Measurements from ENCODE around the gene KLK12. TPM values are rescaled to one million over a fixed set of nuclear protein-coding genes. Genes with fewer than 3 reads are reported as not detected.

Gene KLK12
- total RNA-seq, 2 experiments from 2014 or later, result not detected

DNA sequence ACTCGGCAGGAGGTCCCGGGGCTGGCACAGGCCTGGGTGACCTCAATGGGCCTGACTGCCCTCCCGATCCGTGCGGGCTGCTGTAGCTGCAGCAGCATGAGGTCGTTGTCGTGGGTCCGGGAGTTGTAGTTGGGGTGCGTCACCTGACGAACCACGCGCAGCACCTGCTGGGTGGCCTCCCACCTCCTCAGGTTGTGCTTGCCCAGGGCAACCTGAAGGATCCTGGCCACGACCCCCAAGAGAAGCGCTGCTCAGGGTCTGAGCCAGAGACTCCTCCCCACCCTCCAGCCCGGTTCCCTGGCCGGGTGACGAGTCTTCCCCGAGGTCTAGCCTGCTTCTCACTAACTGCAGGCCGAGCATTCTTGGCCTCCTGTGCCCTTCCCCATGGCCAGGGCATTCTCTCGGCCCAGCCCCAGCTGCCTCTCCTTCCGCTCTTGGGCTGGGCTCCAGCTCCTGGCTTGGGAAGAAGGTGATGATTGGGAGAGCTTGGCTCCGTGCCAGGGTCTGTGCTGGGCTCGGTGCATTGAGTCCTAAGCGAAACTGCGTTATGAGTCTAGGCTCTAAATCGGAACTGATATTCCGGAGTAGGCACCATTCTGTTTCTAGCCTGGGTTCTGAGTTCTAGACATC, 44.8 kb upstream of the KLK12 start:
- Histone ChIP-seq H3K9me3 (ENCODE audit: control insufficient read depth in 1 of 2, insufficient read depth in 1 of 2, low read length in 2 of 2) (peaks cover 0 to 2% of the 10 kb centered on the region in 2 experiments), H3K4me1 (ENCODE audit: insufficient read depth, low read length) (no peaks in the 10 kb centered on the region), H3K4me3 (ENCODE audit: low read length) (no peak overlapping the region), H3K27me3 (ENCODE audit: control insufficient read depth in 1 of 2, insufficient read depth in 2 of 2, low read length in 2 of 2) (no peaks in the 10 kb centered on the region), H3K27ac (ENCODE audit: low read depth in 1 of 2, low read length in 2 of 2) (no peak overlapping the region), H3K36me3 (ENCODE audit: insufficient read depth, low read length) (no peaks in the 10 kb centered on the region)
- no peaks in the 10 kb centered on the region for H3K9me3 Mint-ChIP-seq
- no peak for ATAC-seq (ENCODE audit: poor library complexity)
- no peak overlapping the region for H3K27ac Mint-ChIP-seq
- DNase-seq, result no peak
- H3K4me3 Mint-ChIP-seq, result no peak overlapping the region
- H3K27me3 Mint-ChIP-seq, result peaks cover 6% of the 10 kb centered on the region
- H3K36me3 Mint-ChIP-seq (ENCODE audit: low read depth), result no peaks in the 10 kb centered on the region
- intact Hi-C loops (cut with DNase I, micrococcal nuclease), result no loop called here
- ChIA-PET POLR2A (no interaction called here), CTCF (no interaction called here)
- H3K4me1 Mint-ChIP-seq (ENCODE audit: low read depth), result no peaks in the 10 kb centered on the region
- no peak for TF ChIP-seq CTCF (IDR thresholded peaks at IDR 0.05)

DNA sequence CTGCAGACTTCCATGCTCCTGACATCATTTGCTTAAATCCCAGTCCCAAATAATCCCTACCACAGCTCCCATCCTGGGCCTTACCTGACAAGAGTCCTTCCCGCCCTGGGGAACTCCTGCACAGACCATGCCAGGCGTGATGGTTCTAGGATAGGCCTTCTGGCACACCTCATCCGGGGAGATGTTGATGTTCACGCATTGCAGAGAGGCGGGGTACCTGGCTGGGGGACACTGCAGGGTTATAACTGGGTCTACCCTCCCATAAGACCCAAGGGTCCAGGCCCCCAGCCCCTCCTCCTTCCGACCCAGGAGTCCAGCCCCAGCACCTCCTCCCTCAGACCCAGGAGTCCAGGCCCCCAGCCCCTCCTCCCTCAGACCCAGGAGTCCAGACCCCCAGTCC, 43.9 kb upstream of the KLK12 start:
- Mint-ChIP-seq H3K4me1 (ENCODE audit: low read depth) (no peaks in the 10 kb centered on the region), H3K9me3 (no peaks in the 10 kb centered on the region), H3K27ac (no peak overlapping the region), H3K36me3 (ENCODE audit: low read depth) (no peaks in the 10 kb centered on the region), H3K27me3 (peaks cover 6% of the 10 kb centered on the region), H3K4me3 (no peak overlapping the region)
- POLR2A ChIA-PET, result no interaction called here
- H3K4me3 ChIP-seq (ENCODE audit: low read length), result no peak overlapping the region
- ATAC-seq (ENCODE audit: poor library complexity) (no peak), DNase-seq (no peak)
- no peak overlapping the region for H3K27ac ChIP-seq (ENCODE audit: low read depth in 1 of 2, low read length in 2 of 2)
- CTCF ChIA-PET, result no interaction called here
- intact Hi-C loops (cut with DNase I, micrococcal nuclease), result no loop called here
- H3K36me3 ChIP-seq (ENCODE audit: insufficient read depth, low read length), result no peaks in the 10 kb centered on the region
- no peaks in the 10 kb centered on the region for H3K4me1 ChIP-seq (ENCODE audit: insufficient read depth, low read length)
- no peak for TF ChIP-seq CTCF (IDR thresholded peaks at IDR 0.05)
- peaks cover 0 to 5% of the 10 kb centered on the region in 2 experiments for H3K9me3 ChIP-seq (ENCODE audit: control insufficient read depth in 1 of 2, insufficient read depth in 1 of 2, low read length in 2 of 2)
- no peaks in the 10 kb centered on the region for H3K27me3 ChIP-seq (ENCODE audit: control insufficient read depth in 1 of 2, insufficient read depth in 2 of 2, low read length in 2 of 2)

- Mint-ChIP-seq H3K27me3 (peaks cover 6% of the 10 kb centered on the region), H3K27ac (no peak overlapping the region), H3K36me3 (ENCODE audit: low read depth) (no peaks in the 10 kb centered on the region), H3K9me3 (peaks cover 4% of the 10 kb centered on the region), H3K4me1 (ENCODE audit: low read depth) (no peaks in the 10 kb centered on the region), H3K4me3 (no peak overlapping the region)
- no peaks in the 10 kb centered on the region for H3K4me1 ChIP-seq (ENCODE audit: insufficient read depth, low read length)
- H3K27me3 ChIP-seq (ENCODE audit: control insufficient read depth in 1 of 2, insufficient read depth in 2 of 2, low read length in 2 of 2), result no peaks in the 10 kb centered on the region
- peaks cover 0 to 5% of the 10 kb centered on the region in 2 experiments for H3K9me3 ChIP-seq (ENCODE audit: control insufficient read depth in 1 of 2, insufficient read depth in 1 of 2, low read length in 2 of 2)
- TF ChIP-seq CTCF (IDR thresholded peaks at IDR 0.05), result no peak
- CTCF ChIA-PET, result no interaction called here
- ATAC-seq (ENCODE audit: poor library complexity) (no peak), DNase-seq (no peak)
- no peaks in the 10 kb centered on the region for H3K36me3 ChIP-seq (ENCODE audit: insufficient read depth, low read length)
- no peak overlapping the region for H3K27ac ChIP-seq (ENCODE audit: low read depth in 1 of 2, low read length in 2 of 2)
- POLR2A ChIA-PET, result no interaction called here
- no peak overlapping the region for H3K4me3 ChIP-seq (ENCODE audit: low read length)
- intact Hi-C loops (cut with DNase I, micrococcal nuclease), result no loop called here
These were observed 43.3 kb upstream of the KLK12 start for GRCh38 chr19:51078104-51078503.
